Measurements from ENCODE around the gene CACNA1G. TPM values are rescaled to one million over a fixed set of nuclear protein-coding genes. Genes with fewer than 3 reads are reported as not detected.

Gene CACNA1G
- total and polyA plus RNA-seq, 2 donors (not counting 1 experiment from before 2014, with no cell fraction given), result 0.08 to 0.99 TPM

DNA sequence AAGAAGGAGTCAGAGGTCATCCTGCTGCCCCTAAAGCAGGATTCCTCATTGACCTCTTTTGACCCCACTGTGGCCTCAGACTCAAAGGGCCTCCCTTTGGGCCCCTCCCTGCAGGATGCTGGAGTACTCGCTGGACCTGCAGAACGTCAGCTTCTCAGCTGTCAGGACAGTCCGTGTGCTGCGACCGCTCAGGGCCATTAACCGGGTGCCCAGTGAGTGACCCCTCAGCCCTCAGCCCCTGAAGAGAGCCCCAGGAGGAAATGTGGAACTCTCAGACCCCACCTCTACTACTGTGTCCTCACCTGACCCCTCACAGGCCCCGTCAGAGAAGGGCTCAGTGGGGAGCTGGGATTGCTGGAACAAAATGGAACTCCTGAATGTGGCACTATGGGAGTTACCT lies 9.1 kb downstream of the CACNA1G start:
- H3K36me3 ChIP-seq (ENCODE audit: control insufficient read depth, insufficient read depth, low read length), result no peaks in the 10 kb centered on the region
- no peak overlapping the region for H3K27ac ChIP-seq (ENCODE audit: insufficient read depth, low read length)
- no peaks in the 10 kb centered on the region for H4K20me1 ChIP-seq (ENCODE audit: control insufficient read depth, extremely low read depth, insufficient read depth, low read length)
- TF ChIP-seq, protein P1, sequence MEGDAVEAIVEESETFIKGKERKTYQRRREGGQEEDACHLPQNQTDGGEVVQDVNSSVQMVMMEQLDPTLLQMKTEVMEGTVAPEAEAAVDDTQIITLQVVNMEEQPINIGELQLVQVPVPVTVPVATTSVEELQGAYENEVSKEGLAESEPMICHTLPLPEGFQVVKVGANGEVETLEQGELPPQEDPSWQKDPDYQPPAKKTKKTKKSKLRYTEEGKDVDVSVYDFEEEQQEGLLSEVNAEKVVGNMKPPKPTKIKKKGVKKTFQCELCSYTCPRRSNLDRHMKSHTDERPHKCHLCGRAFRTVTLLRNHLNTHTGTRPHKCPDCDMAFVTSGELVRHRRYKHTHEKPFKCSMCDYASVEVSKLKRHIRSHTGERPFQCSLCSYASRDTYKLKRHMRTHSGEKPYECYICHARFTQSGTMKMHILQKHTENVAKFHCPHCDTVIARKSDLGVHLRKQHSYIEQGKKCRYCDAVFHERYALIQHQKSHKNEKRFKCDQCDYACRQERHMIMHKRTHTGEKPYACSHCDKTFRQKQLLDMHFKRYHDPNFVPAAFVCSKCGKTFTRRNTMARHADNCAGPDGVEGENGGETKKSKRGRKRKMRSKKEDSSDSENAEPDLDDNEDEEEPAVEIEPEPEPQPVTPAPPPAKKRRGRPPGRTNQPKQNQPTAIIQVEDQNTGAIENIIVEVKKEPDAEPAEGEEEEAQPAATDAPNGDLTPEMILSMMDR (conservative IDR thresholded peaks at IDR 0.05 in 1 of 2, IDR thresholded peaks at IDR 0.05 in 1 of 2; ENCODE audit: low read depth in 1 of 2, low read length in 2 of 2), result no peak
- TF ChIP-seq EZH2 (IDR thresholded peaks at IDR 0.05; ENCODE audit: low read length, missing control alignments), result no peak
- peaks cover 15% of the 10 kb centered on the region for H3K27me3 ChIP-seq (ENCODE audit: control insufficient read depth, insufficient read depth, low read length)
- DNase-seq (ENCODE audit: low read depth in 2 of 2), result no peak
- H3K79me2 ChIP-seq (ENCODE audit: control insufficient read depth, insufficient read depth, low read length), result no peaks in the 10 kb centered on the region
- H3K4me1 ChIP-seq (ENCODE audit: control insufficient read depth, extremely low read depth, insufficient read depth, low read length), result peaks cover 6% of the 10 kb centered on the region
- H2AFZ ChIP-seq (ENCODE audit: low read length), result no peak overlapping the region
- no peaks in the 10 kb centered on the region for H3K9me3 ChIP-seq (ENCODE audit: control insufficient read depth, insufficient read depth, low read depth, low read length)
- H3K4me2 ChIP-seq (ENCODE audit: extremely low read depth, insufficient read depth, low read length), result no peak overlapping the region
- H3K4me3 ChIP-seq (replicated peaks in 1 of 4; ENCODE audit: control extremely low read depth in 1 of 4, insufficient read depth in 1 of 4, low read depth in 3 of 4, low read length in 4 of 4), result no peak overlapping the region
- no peak overlapping the region for H3K9ac ChIP-seq (ENCODE audit: insufficient read depth, low read length)

DNA sequence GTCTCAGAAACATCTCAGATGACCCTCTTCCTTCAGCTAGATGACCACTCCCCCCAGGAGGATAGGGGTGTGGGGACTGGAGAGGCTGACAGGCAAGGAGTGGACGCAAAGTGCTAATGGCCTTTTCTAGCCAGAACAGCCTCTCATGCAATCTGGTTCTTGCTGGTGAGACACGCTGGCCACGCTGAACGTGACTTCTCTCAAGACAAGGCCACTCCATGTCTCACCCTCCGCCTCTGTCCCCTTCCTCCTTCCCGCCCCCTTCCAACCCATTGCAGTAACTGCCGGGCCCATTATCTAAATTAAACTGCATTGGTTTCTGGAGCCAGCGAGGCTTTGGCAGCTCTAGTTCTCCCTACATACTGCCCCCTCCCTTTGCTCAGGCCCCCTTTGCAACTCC lies 9.5 kb downstream of the CACNA1G start:
- no peaks in the 10 kb centered on the region for H4K20me1 ChIP-seq (ENCODE audit: control insufficient read depth, extremely low read depth, insufficient read depth, low read length)
- no peak for TF ChIP-seq EZH2 (IDR thresholded peaks at IDR 0.05; ENCODE audit: low read length, missing control alignments)
- TF ChIP-seq, protein P1 (conservative IDR thresholded peaks at IDR 0.05 in 1 of 2, IDR thresholded peaks at IDR 0.05 in 1 of 2; ENCODE audit: low read depth in 1 of 2, low read length in 2 of 2), result no peak
- peaks cover 6% of the 10 kb centered on the region for H3K4me1 ChIP-seq (ENCODE audit: control insufficient read depth, extremely low read depth, insufficient read depth, low read length)
- peaks cover 15% of the 10 kb centered on the region for H3K27me3 ChIP-seq (ENCODE audit: control insufficient read depth, insufficient read depth, low read length)
- H3K79me2 ChIP-seq (ENCODE audit: control insufficient read depth, insufficient read depth, low read length), result no peaks in the 10 kb centered on the region
- H3K36me3 ChIP-seq (ENCODE audit: control insufficient read depth, insufficient read depth, low read length), result no peaks in the 10 kb centered on the region
- no peaks in the 10 kb centered on the region for H3K9me3 ChIP-seq (ENCODE audit: control insufficient read depth, insufficient read depth, low read depth, low read length)
- H3K27ac ChIP-seq (ENCODE audit: insufficient read depth, low read length), result no peak overlapping the region
- no peak overlapping the region for H2AFZ ChIP-seq (ENCODE audit: low read length)
- no peak overlapping the region for H3K9ac ChIP-seq (ENCODE audit: insufficient read depth, low read length)
- no peak for DNase-seq (ENCODE audit: low read depth in 2 of 2)
- no peak overlapping the region for H3K4me2 ChIP-seq (ENCODE audit: extremely low read depth, insufficient read depth, low read length)
- H3K4me3 ChIP-seq (replicated peaks in 1 of 4; ENCODE audit: control extremely low read depth in 1 of 4, insufficient read depth in 1 of 4, low read depth in 3 of 4, low read length in 4 of 4), result no peak overlapping the region

DNA sequence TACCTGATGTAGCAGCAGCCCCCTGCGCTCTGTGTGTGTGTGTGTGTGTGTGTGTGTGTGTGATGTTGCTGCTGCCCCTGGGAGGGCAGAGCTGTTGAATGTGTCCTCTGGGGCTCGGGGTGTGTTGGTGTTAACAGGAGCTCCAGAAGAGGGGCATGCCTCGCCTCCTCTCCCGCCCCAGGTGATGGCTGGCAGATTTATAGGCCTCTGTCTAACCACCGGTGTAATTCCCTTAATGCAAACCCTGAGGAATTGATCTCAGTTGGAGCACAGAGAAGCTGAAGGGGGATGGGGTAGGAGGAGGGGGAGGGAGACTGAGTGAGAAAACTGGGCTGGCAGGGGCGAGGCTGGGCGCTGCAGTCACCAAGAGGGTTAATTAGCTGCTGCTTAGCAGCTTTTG lies 10.0 kb downstream of the CACNA1G start:
- H3K4me2 ChIP-seq (ENCODE audit: extremely low read depth, insufficient read depth, low read length), result no peak overlapping the region
- H2AFZ ChIP-seq (ENCODE audit: low read length), result no peak overlapping the region
- no peak overlapping the region for H3K4me3 ChIP-seq (replicated peaks in 1 of 4; ENCODE audit: control extremely low read depth in 1 of 4, insufficient read depth in 1 of 4, low read depth in 3 of 4, low read length in 4 of 4)
- H3K27me3 ChIP-seq (ENCODE audit: control insufficient read depth, insufficient read depth, low read length), result peaks cover 15% of the 10 kb centered on the region
- peaks cover under 1% of the 10 kb centered on the region for H3K4me1 ChIP-seq (ENCODE audit: control insufficient read depth, extremely low read depth, insufficient read depth, low read length)
- no peaks in the 10 kb centered on the region for H3K36me3 ChIP-seq (ENCODE audit: control insufficient read depth, insufficient read depth, low read length)
- no peaks in the 10 kb centered on the region for H3K9me3 ChIP-seq (ENCODE audit: control insufficient read depth, insufficient read depth, low read depth, low read length)
- no peaks in the 10 kb centered on the region for H3K79me2 ChIP-seq (ENCODE audit: control insufficient read depth, insufficient read depth, low read length)
- no peak overlapping the region for H3K27ac ChIP-seq (ENCODE audit: insufficient read depth, low read length)
- no peak for DNase-seq (ENCODE audit: low read depth in 2 of 2)
- H3K9ac ChIP-seq (ENCODE audit: insufficient read depth, low read length), result no peak overlapping the region
- TF ChIP-seq, protein P1 (conservative IDR thresholded peaks at IDR 0.05 in 1 of 2, IDR thresholded peaks at IDR 0.05 in 1 of 2; ENCODE audit: low read depth in 1 of 2, low read length in 2 of 2), result no peak
- TF ChIP-seq EZH2 (IDR thresholded peaks at IDR 0.05; ENCODE audit: low read length, missing control alignments), result no peak
- H4K20me1 ChIP-seq (ENCODE audit: control insufficient read depth, extremely low read depth, insufficient read depth, low read length), result no peaks in the 10 kb centered on the region

All from fibroblast of lung (primary cell).